Neural crest cell (in vitro differentiated cells): ENCODE data around the gene WNT3A. TPM values are rescaled to one million over a fixed set of nuclear protein-coding genes. Genes with fewer than 3 reads are reported as not detected.

Experiments
- DNase-seq: peaks from one replicate; pipeline ENCODE4 v3.0.0; 2021; ENCODE audit warnings: low read depth, mixed read lengths, low spot score
- H3K27ac Mint-ChIP-seq: one replicate; pipeline ENCODE4 v1.8.0; 2021; ENCODE audit warnings: mild to moderate bottlenecking, mixed read lengths; ENCODE audit not compliant: unreplicated experiment
- H3K27me3 Mint-ChIP-seq: 2 replicates; pipeline ENCODE4 v1.8.0; 2021; ENCODE audit warnings: low read depth, mild to moderate bottlenecking, mixed read lengths
- H3K36me3 Mint-ChIP-seq: 2 replicates; pipeline ENCODE4 v1.8.0; 2021; ENCODE audit warnings: low read depth, mild to moderate bottlenecking, mixed read lengths
- H3K4me1 Mint-ChIP-seq: 2 replicates; pipeline ENCODE4 v1.8.0; 2021; ENCODE audit warnings: mixed read lengths
- H3K4me3 Mint-ChIP-seq: one replicate; pipeline ENCODE4 v1.8.0; 2021; ENCODE audit warnings: mild to moderate bottlenecking, mixed read lengths
- H3K9me3 Mint-ChIP-seq: 2 replicates; pipeline ENCODE4 v1.8.0; 2021; ENCODE audit warnings: mixed read lengths
- total RNA-seq: library from RNA; stranded (reverse); gene quantifications from 2 replicates; pipeline ENCODE4 v1.2.1, GENCODE V29; 2021
- TF ChIP-seq, protein P1 (sequence below): fragments of 200-600 bp; sonication (generic); conservative IDR thresholded peaks from 2 replicates; pipeline ENCODE4 v1.5.0; 2021; ENCODE audit warnings: antibody characterized with exemption, mild to moderate bottlenecking

The WNT3A gene
- total RNA-seq, 1 donor from 2014 or later: not detected

DNA sequence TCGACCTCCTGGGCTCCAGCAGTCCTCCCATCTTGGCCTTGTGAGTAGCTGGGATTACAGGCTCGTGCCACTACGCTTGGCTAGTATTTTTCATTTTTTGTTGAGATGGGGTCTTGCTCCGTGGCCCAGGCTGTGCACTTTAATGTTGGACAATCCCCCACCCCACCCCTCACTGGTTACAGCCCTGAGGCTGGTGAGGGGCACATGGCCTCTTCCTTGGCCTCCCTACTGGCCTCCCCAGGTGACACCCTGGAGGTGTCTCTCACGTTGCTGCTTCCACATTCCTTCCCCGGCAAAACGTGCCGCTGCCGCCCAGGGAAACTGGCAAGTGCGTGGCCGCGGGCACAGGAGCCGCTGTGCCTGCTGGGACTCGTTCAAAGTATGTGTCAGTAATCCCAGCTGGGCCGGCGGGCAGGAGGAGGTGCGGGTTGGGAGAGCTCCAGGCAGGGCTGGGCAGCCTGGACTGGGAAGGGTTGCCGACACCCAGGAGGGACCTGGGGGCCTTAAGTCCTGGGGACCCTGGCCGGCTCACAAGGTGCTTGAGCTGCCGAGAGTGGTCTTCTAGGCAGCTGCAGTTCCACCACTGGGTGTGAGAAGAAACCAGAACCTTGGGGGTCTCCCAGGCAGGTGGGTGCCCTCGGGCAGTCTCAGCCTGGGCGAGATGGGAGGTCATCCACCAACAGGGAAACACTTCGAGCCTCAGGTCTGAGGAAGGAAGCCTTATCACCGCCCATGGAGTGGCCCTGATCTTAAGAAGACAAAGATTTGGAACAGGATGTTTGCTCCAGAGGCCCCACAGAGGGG, 6.5 kb downstream of the WNT3A start:
- TF ChIP-seq, protein P1, sequence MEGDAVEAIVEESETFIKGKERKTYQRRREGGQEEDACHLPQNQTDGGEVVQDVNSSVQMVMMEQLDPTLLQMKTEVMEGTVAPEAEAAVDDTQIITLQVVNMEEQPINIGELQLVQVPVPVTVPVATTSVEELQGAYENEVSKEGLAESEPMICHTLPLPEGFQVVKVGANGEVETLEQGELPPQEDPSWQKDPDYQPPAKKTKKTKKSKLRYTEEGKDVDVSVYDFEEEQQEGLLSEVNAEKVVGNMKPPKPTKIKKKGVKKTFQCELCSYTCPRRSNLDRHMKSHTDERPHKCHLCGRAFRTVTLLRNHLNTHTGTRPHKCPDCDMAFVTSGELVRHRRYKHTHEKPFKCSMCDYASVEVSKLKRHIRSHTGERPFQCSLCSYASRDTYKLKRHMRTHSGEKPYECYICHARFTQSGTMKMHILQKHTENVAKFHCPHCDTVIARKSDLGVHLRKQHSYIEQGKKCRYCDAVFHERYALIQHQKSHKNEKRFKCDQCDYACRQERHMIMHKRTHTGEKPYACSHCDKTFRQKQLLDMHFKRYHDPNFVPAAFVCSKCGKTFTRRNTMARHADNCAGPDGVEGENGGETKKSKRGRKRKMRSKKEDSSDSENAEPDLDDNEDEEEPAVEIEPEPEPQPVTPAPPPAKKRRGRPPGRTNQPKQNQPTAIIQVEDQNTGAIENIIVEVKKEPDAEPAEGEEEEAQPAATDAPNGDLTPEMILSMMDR: no peak
- Mint-ChIP-seq H3K27me3 (peaks cover 59% of the 10 kb centered on the region), H3K27ac (no peak overlapping the region), H3K4me1 (no peaks in the 10 kb centered on the region), H3K4me3 (no peak overlapping the region), H3K9me3 (no peaks in the 10 kb centered on the region), H3K36me3 (no peaks in the 10 kb centered on the region)
- DNase-seq: no peak

GRCh38 chr1:228013935-228014930, 7.4 kb downstream of the WNT3A start:
- Mint-ChIP-seq H3K4me1 (no peaks in the 10 kb centered on the region), H3K9me3 (no peaks in the 10 kb centered on the region), H3K36me3 (no peaks in the 10 kb centered on the region), H3K4me3 (no peak overlapping the region), H3K27ac (no peak overlapping the region), H3K27me3 (peaks cover 51% of the 10 kb centered on the region)
- TF ChIP-seq, protein P1: no peak
- DNase-seq: no peak

DNA sequence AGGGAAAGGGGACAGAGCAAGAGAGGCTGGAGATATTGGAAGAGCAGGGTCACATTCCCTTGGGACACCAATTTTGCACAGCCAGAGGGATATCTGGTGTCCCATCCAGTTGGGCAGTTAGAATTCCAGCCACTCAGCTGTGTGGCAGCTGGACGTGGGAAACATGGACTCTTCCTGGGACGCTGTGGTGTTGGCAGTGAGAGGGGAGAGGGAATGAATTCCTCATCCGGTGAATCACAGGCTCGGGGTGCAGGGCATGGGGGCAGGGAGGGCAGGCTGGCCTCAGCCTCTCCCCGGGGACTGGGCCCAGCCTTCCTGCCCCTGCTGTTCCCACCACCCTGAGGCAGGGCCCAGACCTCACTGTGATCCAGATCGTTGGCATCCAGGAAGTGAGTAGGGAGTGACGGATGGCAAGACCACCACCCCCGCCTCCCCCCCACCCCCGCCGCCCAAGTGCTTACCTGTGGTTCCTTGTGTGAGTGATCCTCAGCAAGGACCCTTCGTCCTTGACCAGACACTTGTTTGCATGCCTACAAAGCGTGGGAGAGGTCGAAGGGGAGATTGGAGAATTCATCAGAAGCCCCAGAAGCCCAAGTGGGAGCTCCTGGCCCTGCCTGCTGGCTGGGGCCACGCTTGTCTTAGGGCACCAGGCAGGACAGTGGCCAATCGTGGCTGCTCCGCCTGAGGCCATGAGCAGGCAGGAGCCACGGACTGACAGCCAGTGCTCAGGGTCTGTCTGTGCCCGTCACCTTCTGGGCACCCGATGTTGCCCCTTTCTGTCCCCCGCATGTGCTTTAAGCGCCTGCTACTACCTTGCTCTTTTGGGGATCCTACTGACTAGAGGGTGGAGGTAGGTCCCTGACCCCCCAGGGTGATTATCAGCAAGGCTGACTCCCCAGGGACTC, 8.7 kb downstream of the WNT3A start:
- Mint-ChIP-seq H3K9me3 (no peaks in the 10 kb centered on the region), H3K4me3 (no peak overlapping the region), H3K4me1 (no peaks in the 10 kb centered on the region), H3K36me3 (no peaks in the 10 kb centered on the region), H3K27me3 (peaks cover 38% of the 10 kb centered on the region), H3K27ac (no peak overlapping the region)
- TF ChIP-seq, protein P1: no peak
- no peak for DNase-seq

- Mint-ChIP-seq H3K4me1 (no peaks in the 10 kb centered on the region), H3K27me3 (peaks cover 34% of the 10 kb centered on the region), H3K36me3 (no peaks in the 10 kb centered on the region), H3K27ac (no peak overlapping the region), H3K9me3 (no peaks in the 10 kb centered on the region), H3K4me3 (no peak overlapping the region)
- DNase-seq: no peak
- TF ChIP-seq, protein P1: no peak
Measured at GRCh38 chr1:228016181-228016510, 9.3 kb downstream of the WNT3A start.
